GM19467 (cell line): Measurements from ENCODE around the gene RNF151.
"Not testable (repeated sequence)": the region's sequence is repeated elsewhere in the genome, so short reads cannot be mapped to it uniquely, and the experiment has no call there.

Source experiments
- ATAC-seq: cut with Tn5 transposase; IDR thresholded peaks from one replicate; pipeline ENCODE4 v1.9.1; 2021; ENCODE audit warnings: mild to moderate bottlenecking, moderate library complexity; ENCODE audit not compliant: unreplicated experiment

RNF151 gene

GRCh38 chr16:1958715-1959268 is 7.9 kb upstream of the RNF151 start:
- ATAC-seq: no peak

GRCh38 chr16:1959269-1960039 is 7.2 kb upstream of the RNF151 start, which contains the start of gene NDUFB10:
NDUFB10 (plus strand) TSS chr16:1959538; CDS start chr16:1959625, 87 bp downstream.
- peak; percentile 78 for ATAC-seq

GRCh38 chr16:1960665-1961630 is 5.7 kb upstream of the RNF151 start:
- ATAC-seq: no peak

- no peak for ATAC-seq
Observed at GRCh38 chr16:1961651-1962067, 5.0 kb upstream of the RNF151 start.

- not testable (repeated sequence) for ATAC-seq
Observed at GRCh38 chr16:1962161-1963153, 4.2 kb upstream of the RNF151 start.

GRCh38 chr16:1963806-1964505 is 2.7 kb upstream of the RNF151 start:
- peak; percentile 1 for ATAC-seq

GRCh38 chr16:1964506-1965395 is 1.9 kb upstream of the RNF151 start, which contains the start of gene RPS2:
RPS2 (minus strand) TSS chr16:1964826; CDS start chr16:1964625, 201 bp downstream.
- ATAC-seq: peak; percentile 68

- ATAC-seq: no peak
Observed at GRCh38 chr16:1965396-1966001, 1.2 kb upstream of the RNF151 start.

- ATAC-seq: no peak
Observed at GRCh38 chr16:1968146-1968953, 1.7 kb downstream of the RNF151 start.

- ATAC-seq: peak; percentile 70
Observed at GRCh38 chr16:1971796-1972489, 5.3 kb downstream of the RNF151 start, which contains the start of gene TBL3. TBL3 (plus strand) TSS chr16:1972053; CDS start chr16:1972165, 112 bp downstream.

GRCh38 chr16:1972490-1972877 is 5.8 kb downstream of the RNF151 start:
- no peak for ATAC-seq

GRCh38 chr16:1973461-1974156 is 7.0 kb downstream of the RNF151 start:
- ATAC-seq: no peak

- no peak for ATAC-seq
Observed at GRCh38 chr16:1974157-1975070, 7.8 kb downstream of the RNF151 start.

GRCh38 chr16:1975432-1976215 is 9.0 kb downstream of the RNF151 start:
- ATAC-seq: no peak
